ENCODE measurements around the gene TMEM121. TPM values are rescaled to one million over a fixed set of nuclear protein-coding genes. Genes with fewer than 3 reads are reported as not detected.
A peak's percentile ranks its signal among the peaks of the same experiment; 100 is the strongest.

Gene TMEM121
- total and polyA plus RNA-seq, 2 of the 8 experiments (the other 6 are each of a cell fraction or from before 2014, with no cell fraction given) = 1.9 TPM; not detected in 1

GRCh38 chr14:105527381-105527825 is 1.0 kb downstream of the TMEM121 start:
- POLR2A ChIA-PET (ENCODE audit: partially characterized antibody) = no interaction called here
- Histone ChIP-seq H2BK15ac (ENCODE audit: low read length) (no peak overlapping the region), H3K23me2 (ENCODE audit: low read depth, low read length) (no peaks in the 10 kb centered on the region; the same call in 1 of the 2 replicates), H3K14ac (ENCODE audit: insufficient read length) (no peak overlapping the region), H3K9ac (replicated peaks in 1 of 4; ENCODE audit: extremely low read depth in 1 of 4, low read depth in 3 of 4, low read length in 3 of 4) (no peak overlapping the region), H3K4ac (replicated peaks; ENCODE audit: insufficient read length, low read depth, low read length) (no peak overlapping the region), H4K91ac (replicated peaks; ENCODE audit: insufficient read length, low read length) (no peak overlapping the region), H2BK5ac (ENCODE audit: low read depth, low read length) (no peak overlapping the region), H3K9me3 (ENCODE audit: insufficient read depth in 2 of 2, low read depth in 1 of 2, low read length in 1 of 2) (peaks cover 2 to 38% of the 10 kb centered on the region in 2 experiments; a peak in 3 of 4 replicates), H4K5ac (ENCODE audit: insufficient read length, low read depth, low read length) (no peak overlapping the region), H3K56ac (replicated peaks; ENCODE audit: insufficient read length, low read depth, low read length) (no peak overlapping the region), H2AK5ac (ENCODE audit: low read depth, low read length) (no peak overlapping the region), H3K27me3 (replicated peaks in 1 of 4; ENCODE audit: control insufficient read depth in 3 of 4, extremely low read depth in 1 of 4, insufficient read depth in 3 of 4, low read length in 3 of 4) (peaks cover 9 to 37% (median 25%) of the 10 kb centered on the region in 4 experiments), H3K27ac (ENCODE audit: low read depth, low read length) (no peak overlapping the region), H3K4me3 (ENCODE audit: extremely low read depth in 1 of 4, insufficient read depth in 2 of 4, low read depth in 3 of 4, low read length in 4 of 4) (peak overlapping the region in 1 of 4 experiments; percentile 57; a peak in 1 of 8 replicates), H3K79me2 (ENCODE audit: control insufficient read depth in 1 of 2, insufficient read depth in 2 of 2, low read length in 2 of 2) (no peaks in the 10 kb centered on the region), H3K23ac (ENCODE audit: insufficient read length) (no peak overlapping the region), H3K4me2 (ENCODE audit: insufficient read depth in 1 of 2, low read depth in 2 of 2, low read length in 2 of 2) (peak overlapping the region in 1 of 2 experiments; percentile 83; a peak in 3 of 4 replicates), H2AFZ (ENCODE audit: low read length) (no peak overlapping the region), H3K18ac (ENCODE audit: extremely low read depth, low read length) (no peak overlapping the region), H2BK20ac (ENCODE audit: low read length) (no peak overlapping the region), H3K79me1 (ENCODE audit: low read depth, low read length) (no peaks in the 10 kb centered on the region), H3K36me3 (ENCODE audit: control insufficient read depth in 2 of 4, insufficient read depth in 4 of 4, low read length in 3 of 4) (no peaks in the 10 kb centered on the region; a peak in 1 of 8 replicates), H4K20me1 (replicated peaks in 1 of 2; ENCODE audit: control insufficient read depth in 1 of 2, insufficient read depth in 2 of 2, low read length in 2 of 2) (no peaks in the 10 kb centered on the region), H3K4me1 (replicated peaks in 1 of 4; ENCODE audit: control insufficient read depth in 3 of 4, insufficient read depth in 4 of 4, low read length in 3 of 4) (peaks cover 0 to 4% (median 0%) of the 10 kb centered on the region in 4 experiments; a peak in 3 of 7 replicates), H2BK12ac (ENCODE audit: low read depth, low read length) (no peak overlapping the region), H2BK120ac (replicated peaks; ENCODE audit: low read depth, low read length) (no peak overlapping the region), H4K8ac (ENCODE audit: extremely low read depth, insufficient read depth, low read length) (no peak overlapping the region)
- no peak for DNase-seq (ENCODE audit: low read depth in 1 of 2, low spot score in 2 of 2)
- no peak for FAIRE-seq
- CTCF ChIA-PET (ENCODE audit: partially characterized antibody) = interaction anchor here (1.1 to 1.2 kb wide), 2 partner anchors 17 to 36 kb away, joined by 3 to 4 read pairs; no protein-coding TSS in a partner anchor
- WGBS, 2 experiments (ENCODE audit: extremely low coverage in 1 of 2, insufficient coverage in 1 of 2, insufficient read length in 1 of 2, insufficient replicate concordance in 2 of 2, low coverage in 1 of 2, low lambda C conversion rate in 2 of 2, missing lambda C conversion rate in 1 of 2) = 79% methylated on average over 4 of the region's 23 CpGs; no CpG with 5 or more reads in 1 of the 2 experiments
- TF ChIP-seq GTF2F1 (IDR thresholded peaks at IDR 0.05; ENCODE audit: borderline replicate concordance, low read depth, low read length) (no peak), ATF2 (IDR thresholded peaks at IDR 0.05; ENCODE audit: low read length) (no peak), CBX8 (IDR thresholded peaks at IDR 0.05; ENCODE audit: borderline replicate concordance, low read depth, low read length) (no peak), MAX (IDR thresholded peaks at IDR 0.05) (no peak), GABPA (IDR thresholded peaks at IDR 0.05; ENCODE audit: borderline replicate concordance, insufficient read depth, low read length) (no peak), RNF2 (IDR thresholded peaks at IDR 0.05; ENCODE audit: borderline replicate concordance, low read depth, low read length, missing control alignments, poor library complexity, severe bottlenecking) (no peak), HDAC2 (IDR thresholded peaks at IDR 0.05; ENCODE audit: borderline replicate concordance in 1 of 2, low read depth in 2 of 2, low read length in 2 of 2) (no peak), KDM1A (IDR thresholded peaks at IDR 0.05; ENCODE audit: borderline replicate concordance, low read length) (no peak), SP4 (IDR thresholded peaks at IDR 0.05; ENCODE audit: low read length) (no peak), CHD2 (IDR thresholded peaks at IDR 0.05; ENCODE audit: low read length) (no peak)

All from H1 (cell line).